ENCODE measurements around the gene SORCS3.

- TF ChIP-seq, protein P1, sequence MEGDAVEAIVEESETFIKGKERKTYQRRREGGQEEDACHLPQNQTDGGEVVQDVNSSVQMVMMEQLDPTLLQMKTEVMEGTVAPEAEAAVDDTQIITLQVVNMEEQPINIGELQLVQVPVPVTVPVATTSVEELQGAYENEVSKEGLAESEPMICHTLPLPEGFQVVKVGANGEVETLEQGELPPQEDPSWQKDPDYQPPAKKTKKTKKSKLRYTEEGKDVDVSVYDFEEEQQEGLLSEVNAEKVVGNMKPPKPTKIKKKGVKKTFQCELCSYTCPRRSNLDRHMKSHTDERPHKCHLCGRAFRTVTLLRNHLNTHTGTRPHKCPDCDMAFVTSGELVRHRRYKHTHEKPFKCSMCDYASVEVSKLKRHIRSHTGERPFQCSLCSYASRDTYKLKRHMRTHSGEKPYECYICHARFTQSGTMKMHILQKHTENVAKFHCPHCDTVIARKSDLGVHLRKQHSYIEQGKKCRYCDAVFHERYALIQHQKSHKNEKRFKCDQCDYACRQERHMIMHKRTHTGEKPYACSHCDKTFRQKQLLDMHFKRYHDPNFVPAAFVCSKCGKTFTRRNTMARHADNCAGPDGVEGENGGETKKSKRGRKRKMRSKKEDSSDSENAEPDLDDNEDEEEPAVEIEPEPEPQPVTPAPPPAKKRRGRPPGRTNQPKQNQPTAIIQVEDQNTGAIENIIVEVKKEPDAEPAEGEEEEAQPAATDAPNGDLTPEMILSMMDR (IDR thresholded peaks at IDR 0.05): no peak
- no peak for TF ChIP-seq POLR2A (IDR thresholded peaks at IDR 0.05)
- no peak for TF ChIP-seq POLR2AphosphoS5 (IDR thresholded peaks at IDR 0.05)
- TF ChIP-seq EP300 (IDR thresholded peaks at IDR 0.05): no peak
These were observed 66.7 kb downstream of the SORCS3 start for GRCh38 chr10:104707602-104708459.

Data from sigmoid colon (tissue), 4 donors.